Measurements from ENCODE around the gene H2AZ2. TPM values are rescaled to one million over a fixed set of nuclear protein-coding genes. Genes with fewer than 3 reads are reported as not detected.
"Not testable (repeated sequence)": the region's sequence is repeated elsewhere in the genome, so short reads cannot be mapped to it uniquely, and the experiment has no call there.

Gene H2AZ2
- total and polyA plus RNA-seq, 8 donors = 32.4 to 194 (median 104) TPM

DNA sequence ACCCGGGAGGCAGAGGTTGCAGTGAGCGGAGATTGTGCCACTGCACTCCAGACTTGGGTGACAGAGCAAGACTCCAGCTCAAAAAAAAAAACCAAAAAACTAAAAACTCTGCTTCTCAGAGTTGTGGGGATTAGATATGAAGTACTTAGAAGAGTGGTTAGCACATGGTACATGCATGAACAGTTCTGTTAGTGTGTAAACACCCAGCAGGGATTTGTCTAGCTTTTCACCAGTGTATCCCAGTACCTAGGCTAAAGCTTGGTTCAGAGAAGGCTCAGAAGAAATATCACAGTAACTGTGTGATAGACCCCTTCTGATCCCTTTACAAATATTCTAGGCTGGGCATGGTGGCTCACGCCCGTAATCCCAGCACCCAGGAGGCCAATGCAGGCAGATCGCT lies 41.9 kb downstream of the H2AZ2 start:
- intact Hi-C loops (cut with DNase I; ENCODE audit: low total_unique reads) = no loop called here
- Histone ChIP-seq H3K27ac (no peak overlapping the region), H3K4me1 (peaks cover 0 to 5% (median 0%) of the 10 kb centered on the region in 4 donors), H3K27me3 (no peaks in the 10 kb centered on the region), H3K4me3 (no peak overlapping the region), H3K9me3 (no peaks in the 10 kb centered on the region), H3K36me3 (peaks cover 32 to 47% (median 45%) of the 10 kb centered on the region in 4 donors)
- TF ChIP-seq POLR2AphosphoS5 (IDR thresholded peaks at IDR 0.05) = no peak
- no peak for TF ChIP-seq POLR2A (IDR thresholded peaks at IDR 0.05)
- no peak for TF ChIP-seq EP300 (IDR thresholded peaks at IDR 0.05)
- TF ChIP-seq, protein P1, sequence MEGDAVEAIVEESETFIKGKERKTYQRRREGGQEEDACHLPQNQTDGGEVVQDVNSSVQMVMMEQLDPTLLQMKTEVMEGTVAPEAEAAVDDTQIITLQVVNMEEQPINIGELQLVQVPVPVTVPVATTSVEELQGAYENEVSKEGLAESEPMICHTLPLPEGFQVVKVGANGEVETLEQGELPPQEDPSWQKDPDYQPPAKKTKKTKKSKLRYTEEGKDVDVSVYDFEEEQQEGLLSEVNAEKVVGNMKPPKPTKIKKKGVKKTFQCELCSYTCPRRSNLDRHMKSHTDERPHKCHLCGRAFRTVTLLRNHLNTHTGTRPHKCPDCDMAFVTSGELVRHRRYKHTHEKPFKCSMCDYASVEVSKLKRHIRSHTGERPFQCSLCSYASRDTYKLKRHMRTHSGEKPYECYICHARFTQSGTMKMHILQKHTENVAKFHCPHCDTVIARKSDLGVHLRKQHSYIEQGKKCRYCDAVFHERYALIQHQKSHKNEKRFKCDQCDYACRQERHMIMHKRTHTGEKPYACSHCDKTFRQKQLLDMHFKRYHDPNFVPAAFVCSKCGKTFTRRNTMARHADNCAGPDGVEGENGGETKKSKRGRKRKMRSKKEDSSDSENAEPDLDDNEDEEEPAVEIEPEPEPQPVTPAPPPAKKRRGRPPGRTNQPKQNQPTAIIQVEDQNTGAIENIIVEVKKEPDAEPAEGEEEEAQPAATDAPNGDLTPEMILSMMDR (IDR thresholded peaks at IDR 0.05) = no peak
- no peak for DNase-seq
- WGBS, 5 donors = 87 to 93% (median 92%) methylated on average over 5 of the region's 5 CpGs

DNA sequence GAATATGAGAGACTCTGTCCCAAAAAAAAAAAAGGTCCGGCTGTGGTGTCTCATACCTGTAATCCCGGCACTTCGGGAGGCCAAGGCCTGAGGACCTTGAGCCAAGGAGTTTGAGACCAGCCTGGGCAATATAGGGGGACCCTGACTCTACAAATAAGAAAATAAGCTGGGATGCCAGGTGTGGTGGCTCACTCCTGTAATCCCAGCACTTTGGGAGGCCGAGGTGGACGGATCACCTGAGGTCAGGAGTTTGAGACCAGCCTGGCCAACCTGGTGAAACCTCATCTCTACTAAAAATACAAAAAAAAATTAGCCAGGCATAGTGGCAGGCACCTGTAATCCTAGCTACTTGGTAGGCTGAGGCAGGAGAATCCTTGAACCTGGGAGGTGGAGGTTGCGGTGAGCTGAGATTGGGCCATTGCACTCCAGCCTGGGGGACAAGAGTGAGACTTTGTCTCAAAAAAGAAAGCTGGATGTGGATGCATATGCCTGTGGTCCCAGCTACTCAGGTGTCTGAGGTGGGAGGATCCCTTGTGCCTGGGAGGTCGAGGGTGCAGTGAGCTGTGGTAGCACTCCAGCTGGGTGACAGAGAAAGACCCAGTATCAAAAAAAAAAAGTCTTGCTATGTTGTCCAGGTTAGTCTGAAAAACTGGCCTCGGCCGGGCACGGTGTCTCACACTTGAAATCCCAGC lies 43.9 kb downstream of the H2AZ2 start:
- Histone ChIP-seq H3K36me3 (peaks cover 51 to 66% (median 65%) of the 10 kb centered on the region in 4 donors), H3K4me1 (peaks cover 3 to 23% (median 9%) of the 10 kb centered on the region in 4 donors)
- H3K4me3 ChIP-seq; intact Hi-C loops (cut with DNase I; ENCODE audit: low total_unique reads); H3K27me3 ChIP-seq; H3K9me3 ChIP-seq; H3K27ac ChIP-seq; DNase-seq: not testable (repeated sequence)
- WGBS, 5 donors = 93 to 94% (median 93%) methylated on average over 10 of the region's 10 CpGs

DNA sequence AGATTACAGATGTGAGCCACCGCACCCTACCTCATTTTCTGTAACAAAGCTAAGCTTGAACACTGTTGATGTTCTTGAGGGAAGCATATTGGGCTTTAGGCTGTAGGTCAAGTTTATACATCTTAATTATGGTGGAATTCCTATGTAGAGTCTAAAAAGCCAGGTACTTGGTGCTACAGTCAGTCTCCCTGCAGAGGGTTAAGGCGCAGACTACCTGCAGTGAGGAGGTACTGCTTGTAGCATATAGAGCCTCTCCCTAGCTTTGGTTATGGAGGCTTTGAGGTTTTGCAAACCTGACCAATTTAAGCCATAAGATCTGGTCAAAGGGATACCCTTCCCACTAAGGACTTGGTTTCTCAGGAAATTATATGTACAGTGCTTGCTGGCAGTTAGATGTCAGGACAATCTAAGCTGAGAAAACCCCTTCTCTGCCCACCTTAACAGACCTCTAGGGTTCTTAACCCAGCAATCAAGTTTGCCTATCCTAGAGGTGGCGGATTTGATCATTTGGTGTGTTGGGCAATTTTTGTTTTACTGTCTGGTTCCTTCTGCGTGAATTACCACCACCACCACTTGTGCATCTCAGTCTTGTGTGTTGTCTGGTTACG lies 45.4 kb downstream of the H2AZ2 start:
- 93 to 97% (median 93%) methylated on average over 5 of the region's 5 CpGs for WGBS, 5 donors
- intact Hi-C loops (cut with DNase I; ENCODE audit: low total_unique reads) = no loop called here
- H3K4me3 ChIP-seq = no peak overlapping the region
- H3K27me3 ChIP-seq = no peaks in the 10 kb centered on the region
- peaks cover 16 to 38% (median 24%) of the 10 kb centered on the region in 4 donors for H3K4me1 ChIP-seq
- no peaks in the 10 kb centered on the region for H3K9me3 ChIP-seq
- peaks cover 51 to 71% (median 68%) of the 10 kb centered on the region in 4 donors for H3K36me3 ChIP-seq
- H3K27ac ChIP-seq = no peak overlapping the region
- DNase-seq = no peak
- no peak for TF ChIP-seq EP300 (IDR thresholded peaks at IDR 0.05)
- TF ChIP-seq, protein P1 (IDR thresholded peaks at IDR 0.05) = no peak
- TF ChIP-seq POLR2AphosphoS5 (IDR thresholded peaks at IDR 0.05) = no peak
- TF ChIP-seq POLR2A (IDR thresholded peaks at IDR 0.05) = no peak

DNA sequence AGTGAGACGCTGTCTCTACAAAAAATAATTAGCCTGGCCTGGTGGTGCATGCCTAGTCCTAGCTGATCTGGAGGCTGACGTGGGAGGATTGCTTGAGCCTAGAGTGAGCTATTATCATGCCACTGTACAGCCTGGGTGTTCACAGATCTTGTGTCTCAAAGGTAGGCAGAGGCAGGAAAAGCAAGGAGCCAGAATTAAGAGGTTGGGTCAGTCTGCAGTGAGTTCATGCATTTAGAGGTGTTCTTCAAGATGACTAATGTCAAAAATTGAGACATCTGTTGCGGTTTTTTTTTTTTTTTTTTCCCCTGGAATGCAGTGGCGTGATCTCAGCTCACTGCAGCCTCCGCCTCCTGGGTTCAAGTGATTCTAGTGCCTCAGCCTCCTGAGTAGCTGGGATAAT lies 46.0 kb downstream of the H2AZ2 start:
- Histone ChIP-seq H3K27me3 (no peaks in the 10 kb centered on the region), H3K27ac (no peak overlapping the region), H3K36me3 (peaks cover 51 to 71% (median 68%) of the 10 kb centered on the region in 4 donors), H3K9me3 (no peaks in the 10 kb centered on the region), H3K4me3 (no peak overlapping the region), H3K4me1 (peaks cover 16 to 38% (median 24%) of the 10 kb centered on the region in 4 donors)
- WGBS, 5 donors = 80 to 95% (median 93%) methylated on average over 5 of the region's 5 CpGs
- TF ChIP-seq POLR2AphosphoS5 (IDR thresholded peaks at IDR 0.05) (peak in 1 of 3 donors; percentile 11), POLR2A (IDR thresholded peaks at IDR 0.05) (no peak), EP300 (IDR thresholded peaks at IDR 0.05) (no peak)
- TF ChIP-seq, protein P1 (IDR thresholded peaks at IDR 0.05) = no peak
- no peak for DNase-seq
- intact Hi-C loops (cut with DNase I; ENCODE audit: low total_unique reads) = no loop called here

DNA sequence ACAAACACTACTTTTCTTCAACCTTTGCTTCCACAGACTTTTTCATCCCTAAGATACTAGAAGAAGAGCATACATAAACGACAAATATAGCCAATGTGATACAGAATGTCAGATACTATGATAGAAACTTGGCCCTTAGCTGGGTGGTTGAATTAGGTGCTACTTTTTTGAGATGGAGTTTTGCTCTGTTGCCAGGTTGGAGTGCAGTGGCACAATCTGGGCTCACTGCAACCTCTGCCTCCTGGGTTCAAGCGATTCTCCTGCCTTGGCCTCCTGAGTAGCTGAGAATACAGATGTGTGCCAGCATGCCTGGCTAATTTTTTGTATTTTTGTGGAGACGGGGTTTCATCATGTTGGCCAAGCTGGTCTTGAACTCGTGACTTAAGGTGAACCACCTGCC lies 47.9 kb downstream of the H2AZ2 start:
- DNase-seq = no peak
- intact Hi-C loops (cut with DNase I; ENCODE audit: low total_unique reads) = no loop called here
- Histone ChIP-seq H3K27me3 (no peaks in the 10 kb centered on the region), H3K9me3 (no peaks in the 10 kb centered on the region), H3K4me1 (peaks cover 21 to 50% (median 31%) of the 10 kb centered on the region in 4 donors), H3K4me3 (no peak overlapping the region), H3K27ac (no peak overlapping the region), H3K36me3 (peaks cover 51 to 64% (median 63%) of the 10 kb centered on the region in 4 donors)
- no peak for TF ChIP-seq POLR2AphosphoS5 (IDR thresholded peaks at IDR 0.05)
- no peak for TF ChIP-seq EP300 (IDR thresholded peaks at IDR 0.05)
- TF ChIP-seq, protein P1 (IDR thresholded peaks at IDR 0.05) = no peak
- no peak for TF ChIP-seq POLR2A (IDR thresholded peaks at IDR 0.05)
- 71 to 86% (median 82%) methylated on average over 4 of the region's 4 CpGs for WGBS, 5 donors
